Astrocyte (in vitro differentiated cells and primary cell): ENCODE data around the gene BIRC7.

Experiments
- EZH2 ChIP-seq: IDR thresholded peaks from 2 replicates; pipeline ENCODE4 v1.6.1; 2012; ENCODE audit warnings: mild to moderate bottlenecking, low read length, inconsistent platforms; ENCODE audit not compliant: insufficient read depth
- TF ChIP-seq, protein P1 (sequence below): IDR thresholded peaks from 2 replicates; pipeline ENCODE4 v1.5.1; 2011; ENCODE audit warnings: low read depth, mild to moderate bottlenecking, inconsistent platforms, low read length, moderate library complexity; ENCODE audit not compliant: insufficient read depth

DNA sequence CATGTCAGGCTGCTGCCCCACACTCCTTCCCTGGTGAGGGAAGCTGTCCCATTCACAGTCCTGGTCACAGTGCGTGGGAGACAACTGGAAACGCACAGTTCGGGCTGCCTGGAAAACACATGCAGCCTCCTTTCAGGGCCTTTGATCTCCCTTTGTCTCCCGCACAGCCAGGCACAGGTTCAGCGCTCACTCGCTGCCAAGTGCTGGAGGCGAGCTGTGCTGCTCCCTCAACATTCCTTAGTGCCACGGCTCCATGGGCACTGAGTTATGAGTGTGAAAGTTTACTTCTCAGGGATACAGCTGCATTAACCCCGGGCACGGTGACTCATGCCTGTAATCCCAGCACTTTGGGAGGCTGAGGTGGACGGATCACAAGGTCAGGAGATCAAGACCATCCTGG is 28.8 kb upstream of the BIRC7 start:
- no peak for TF ChIP-seq EZH2
- TF ChIP-seq, protein P1, sequence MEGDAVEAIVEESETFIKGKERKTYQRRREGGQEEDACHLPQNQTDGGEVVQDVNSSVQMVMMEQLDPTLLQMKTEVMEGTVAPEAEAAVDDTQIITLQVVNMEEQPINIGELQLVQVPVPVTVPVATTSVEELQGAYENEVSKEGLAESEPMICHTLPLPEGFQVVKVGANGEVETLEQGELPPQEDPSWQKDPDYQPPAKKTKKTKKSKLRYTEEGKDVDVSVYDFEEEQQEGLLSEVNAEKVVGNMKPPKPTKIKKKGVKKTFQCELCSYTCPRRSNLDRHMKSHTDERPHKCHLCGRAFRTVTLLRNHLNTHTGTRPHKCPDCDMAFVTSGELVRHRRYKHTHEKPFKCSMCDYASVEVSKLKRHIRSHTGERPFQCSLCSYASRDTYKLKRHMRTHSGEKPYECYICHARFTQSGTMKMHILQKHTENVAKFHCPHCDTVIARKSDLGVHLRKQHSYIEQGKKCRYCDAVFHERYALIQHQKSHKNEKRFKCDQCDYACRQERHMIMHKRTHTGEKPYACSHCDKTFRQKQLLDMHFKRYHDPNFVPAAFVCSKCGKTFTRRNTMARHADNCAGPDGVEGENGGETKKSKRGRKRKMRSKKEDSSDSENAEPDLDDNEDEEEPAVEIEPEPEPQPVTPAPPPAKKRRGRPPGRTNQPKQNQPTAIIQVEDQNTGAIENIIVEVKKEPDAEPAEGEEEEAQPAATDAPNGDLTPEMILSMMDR = no peak
